Measurements from ENCODE around the gene KRTAP19-7. TPM values are rescaled to one million over a fixed set of nuclear protein-coding genes. Genes with fewer than 3 reads are reported as not detected.

KRTAP19-7 gene
- total and polyA plus RNA-seq, 2 of the 4 experiments (the other 2 are of a cell fraction) = not detected

DNA sequence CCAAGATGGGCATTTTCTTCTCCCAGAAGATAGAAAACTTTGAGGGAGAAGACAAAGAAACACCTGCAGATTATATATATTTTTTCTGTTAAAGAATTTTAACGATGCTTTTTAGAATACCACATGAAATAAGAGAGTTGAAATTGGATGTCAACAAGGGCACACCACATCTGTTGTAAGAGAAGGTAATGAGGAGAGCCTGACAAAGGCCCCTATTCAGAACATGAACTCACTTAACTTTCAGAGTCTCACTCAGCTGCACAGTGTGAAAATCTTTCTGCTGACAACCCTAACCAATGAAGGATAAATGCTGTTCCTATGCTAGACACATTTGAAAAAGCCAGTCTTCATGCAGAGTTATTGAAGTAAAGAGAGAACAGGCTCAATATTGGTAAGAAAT, 21.8 kb upstream of the KRTAP19-7 start:
- in situ Hi-C loops (cut with MboI; ENCODE audit: low sequenced_read_pairs) = no loop called here
- CTCF ChIA-PET = no interaction called here
- H3K9me3 ChIP-seq (ENCODE audit: control insufficient read depth, insufficient read depth, low read length) = peaks cover 6% of the 10 kb centered on the region

More for the DNA sequence above, 21.8 kb upstream of the KRTAP19-7 start:
- no peak overlapping the region for H3K4me3 ChIP-seq (ENCODE audit: insufficient read depth, low read depth, low read length)
- no peak overlapping the region for H3K18ac ChIP-seq (ENCODE audit: low read depth, low read length)
- H3K9ac ChIP-seq (ENCODE audit: low read depth, low read length) = no peak overlapping the region
- POLR2A ChIA-PET (ENCODE audit: unreplicated experiment) = no interaction called here
- no peaks in the 10 kb centered on the region for H3K36me3 ChIP-seq (ENCODE audit: control insufficient read depth, insufficient read depth, low read length)
- dilution Hi-C loops (cut with HindIII; ENCODE audit: low sequenced_read_pairs, unreplicated experiment) = no loop called here
- no peak overlapping the region for H4K8ac ChIP-seq (ENCODE audit: low read depth in 2 of 2, low read length in 2 of 2)
- H3K14ac ChIP-seq (replicated peaks; ENCODE audit: low read depth, low read length) = no peak overlapping the region
- TF ChIP-seq, protein P1, sequence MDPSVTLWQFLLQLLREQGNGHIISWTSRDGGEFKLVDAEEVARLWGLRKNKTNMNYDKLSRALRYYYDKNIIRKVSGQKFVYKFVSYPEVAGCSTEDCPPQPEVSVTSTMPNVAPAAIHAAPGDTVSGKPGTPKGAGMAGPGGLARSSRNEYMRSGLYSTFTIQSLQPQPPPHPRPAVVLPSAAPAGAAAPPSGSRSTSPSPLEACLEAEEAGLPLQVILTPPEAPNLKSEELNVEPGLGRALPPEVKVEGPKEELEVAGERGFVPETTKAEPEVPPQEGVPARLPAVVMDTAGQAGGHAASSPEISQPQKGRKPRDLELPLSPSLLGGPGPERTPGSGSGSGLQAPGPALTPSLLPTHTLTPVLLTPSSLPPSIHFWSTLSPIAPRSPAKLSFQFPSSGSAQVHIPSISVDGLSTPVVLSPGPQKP (IDR thresholded peaks at IDR 0.05; ENCODE audit: borderline replicate concordance, low read depth, low read length) = no peak
- TF ChIP-seq BHLHE40 (IDR thresholded peaks at IDR 0.05; ENCODE audit: low read depth, low read length) (no peak), MXI1 (IDR thresholded peaks at IDR 0.05; ENCODE audit: borderline replicate concordance, low read depth, low read length) (no peak)
- intact Hi-C loops (cut with micrococcal nuclease) = no loop called here
- no peak overlapping the region for H2BK15ac ChIP-seq (ENCODE audit: low read depth, low read length)
- H2BK20ac ChIP-seq (ENCODE audit: low read depth, low read length) = no peak overlapping the region
- H2AFZ ChIP-seq (replicated peaks; ENCODE audit: low read length, poor library complexity) = no peak overlapping the region
- ATAC-seq (ENCODE audit: low read depth) (no peak), DNase-seq (no peak)
- no peaks in the 10 kb centered on the region for H3K4me1 ChIP-seq (ENCODE audit: control insufficient read depth, insufficient read depth, low read length)
- H4K91ac ChIP-seq (ENCODE audit: insufficient read depth, low read depth, low read length) = no peak overlapping the region
- no CpG with 5 or more reads among the region's 1 CpG for WGBS, 2 experiments (ENCODE audit: extremely low coverage in 2 of 2, insufficient read length in 1 of 2)
- H2AK9ac ChIP-seq (replicated peaks; ENCODE audit: low read depth, low read length, poor library complexity) = no peak overlapping the region
- no peaks in the 10 kb centered on the region for H3K9me1 ChIP-seq (ENCODE audit: insufficient read depth, low read length)
- H3K27ac ChIP-seq (ENCODE audit: insufficient read depth, low read length) = no peak overlapping the region
- no peaks in the 10 kb centered on the region for H3K79me1 ChIP-seq (ENCODE audit: low read depth in 1 of 2, low read length in 2 of 2)
- BruUV-seq (replicated peaks) = no TSS peak
- no peaks in the 10 kb centered on the region for H3K27me3 ChIP-seq (ENCODE audit: control insufficient read depth, insufficient read depth, low read length)
- no peaks in the 10 kb centered on the region for H4K20me1 ChIP-seq (ENCODE audit: insufficient read depth, low read length)
- no peak overlapping the region for H2AK5ac ChIP-seq (ENCODE audit: low read depth, low read length)
- no peak overlapping the region for H2BK120ac ChIP-seq (ENCODE audit: low read depth, low read length)
- no peak overlapping the region for H3K4ac ChIP-seq (ENCODE audit: low read depth, low read length)
- H3K23ac ChIP-seq (ENCODE audit: low read depth, low read length) = no peak overlapping the region
- H3K56ac ChIP-seq (ENCODE audit: extremely low read depth, insufficient read depth, low read length) = no peak overlapping the region
- no peak overlapping the region for H3K4me2 ChIP-seq (ENCODE audit: low read depth, low read length)
- H2BK5ac ChIP-seq (ENCODE audit: low read depth, low read length, poor library complexity, severe bottlenecking) = no peak overlapping the region
- H4K5ac ChIP-seq (ENCODE audit: low read depth, low read length) = no peak overlapping the region
